Measurements from ENCODE around the gene GAS2L2. TPM values are rescaled to one million over a fixed set of nuclear protein-coding genes. Genes with fewer than 3 reads are reported as not detected.

GAS2L2 gene
- total RNA-seq, 1 experiment from 2014 or later: 0.23 TPM

DNA sequence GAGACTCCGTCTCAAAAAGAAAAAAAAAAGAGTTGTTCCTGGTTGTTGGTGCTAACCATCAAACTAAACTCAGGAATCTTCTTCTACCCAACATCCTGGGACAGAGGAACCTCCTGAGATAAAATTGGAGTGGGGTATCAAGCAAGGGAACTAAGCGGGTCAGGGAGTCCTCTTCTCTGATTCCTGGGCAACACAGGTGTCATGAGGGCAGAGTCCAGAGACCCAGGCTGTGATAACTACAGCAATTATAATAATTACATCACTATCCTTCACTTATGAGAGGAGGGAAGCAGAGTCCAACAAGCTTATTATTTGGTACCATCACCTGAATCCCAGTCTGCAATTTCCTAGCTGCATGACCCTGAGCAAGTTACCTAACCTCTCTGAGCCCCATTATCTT, 15.8 kb upstream of the GAS2L2 start:
- ChIA-PET CTCF (interaction anchor here (1.0 to 30.0 kb wide), 4 partner anchors 17 to 70 kb away, joined by 3 to 684 read pairs (median 78); partner anchors contain the start of genes MMP28 and TAF15), POLR2A (interaction anchor here (26.1 to 27.6 kb wide), 2 partner anchors 21 to 40 kb away, joined by 489 to 736 read pairs; partner anchors contain the start of genes MMP28 and TAF15)
- Mint-ChIP-seq H3K4me1 (ENCODE audit: insufficient read depth, unreplicated experiment) (peaks cover 13% of the 10 kb centered on the region), H3K4me3 (ENCODE audit: unreplicated experiment) (no peak overlapping the region), H3K36me3 (ENCODE audit: insufficient read depth, unreplicated experiment) (peaks cover 20% of the 10 kb centered on the region), H3K27me3 (ENCODE audit: insufficient read depth, unreplicated experiment) (no peaks in the 10 kb centered on the region), H3K9me3 (ENCODE audit: unreplicated experiment) (no peaks in the 10 kb centered on the region), H3K27ac (ENCODE audit: low read depth, unreplicated experiment) (no peak overlapping the region)
- no peak for DNase-seq (ENCODE audit: unreplicated experiment)
- BruUV-seq (replicated peaks): no TSS peak
- TF ChIP-seq, protein P1, sequence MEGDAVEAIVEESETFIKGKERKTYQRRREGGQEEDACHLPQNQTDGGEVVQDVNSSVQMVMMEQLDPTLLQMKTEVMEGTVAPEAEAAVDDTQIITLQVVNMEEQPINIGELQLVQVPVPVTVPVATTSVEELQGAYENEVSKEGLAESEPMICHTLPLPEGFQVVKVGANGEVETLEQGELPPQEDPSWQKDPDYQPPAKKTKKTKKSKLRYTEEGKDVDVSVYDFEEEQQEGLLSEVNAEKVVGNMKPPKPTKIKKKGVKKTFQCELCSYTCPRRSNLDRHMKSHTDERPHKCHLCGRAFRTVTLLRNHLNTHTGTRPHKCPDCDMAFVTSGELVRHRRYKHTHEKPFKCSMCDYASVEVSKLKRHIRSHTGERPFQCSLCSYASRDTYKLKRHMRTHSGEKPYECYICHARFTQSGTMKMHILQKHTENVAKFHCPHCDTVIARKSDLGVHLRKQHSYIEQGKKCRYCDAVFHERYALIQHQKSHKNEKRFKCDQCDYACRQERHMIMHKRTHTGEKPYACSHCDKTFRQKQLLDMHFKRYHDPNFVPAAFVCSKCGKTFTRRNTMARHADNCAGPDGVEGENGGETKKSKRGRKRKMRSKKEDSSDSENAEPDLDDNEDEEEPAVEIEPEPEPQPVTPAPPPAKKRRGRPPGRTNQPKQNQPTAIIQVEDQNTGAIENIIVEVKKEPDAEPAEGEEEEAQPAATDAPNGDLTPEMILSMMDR (IDR thresholded peaks at IDR 0.05; ENCODE audit: unreplicated experiment): no peak
- intact Hi-C loops (cut with micrococcal nuclease): no loop called here

DNA sequence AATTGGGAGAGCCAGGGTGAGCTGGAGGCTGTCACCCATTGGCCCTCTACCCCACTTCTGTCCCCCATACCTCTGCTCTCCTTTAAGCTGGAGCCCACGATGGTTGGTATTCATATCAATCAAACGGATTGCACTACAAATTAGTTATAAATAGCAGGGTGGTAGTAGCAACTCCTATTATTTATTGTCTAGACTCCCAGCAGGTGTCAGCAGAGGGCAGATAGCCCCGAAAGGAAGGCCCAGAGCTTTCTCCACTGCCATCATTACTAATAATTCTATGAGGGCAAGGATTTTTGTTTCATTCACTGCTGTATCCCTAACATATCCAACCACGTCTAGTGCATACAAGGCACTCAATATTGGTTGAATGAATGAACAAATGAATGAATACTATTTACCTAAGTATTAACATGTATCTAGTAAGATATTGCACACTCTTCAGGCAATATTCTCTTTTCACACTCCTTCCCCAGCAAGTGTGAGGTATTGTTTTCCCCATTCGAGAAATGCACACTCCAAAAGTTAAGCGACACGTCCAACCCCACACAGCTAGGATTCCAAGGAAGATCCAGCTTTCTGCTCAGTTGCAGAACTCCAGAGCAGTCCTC, 14.0 kb upstream of the GAS2L2 start:
- H3K4me1 Mint-ChIP-seq (ENCODE audit: insufficient read depth, unreplicated experiment): peaks cover 13% of the 10 kb centered on the region
- H3K36me3 Mint-ChIP-seq (ENCODE audit: insufficient read depth, unreplicated experiment): peaks cover 12% of the 10 kb centered on the region
- ChIA-PET CTCF (interaction anchor here (0.7 to 30.0 kb wide), 13 partner anchors 9 to 155 kb away, joined by 3 to 684 read pairs (median 6); partner anchors contain the start of genes GAS2L2, MMP28 and TAF15), POLR2A (interaction anchor here (0.8 to 27.6 kb wide), 4 partner anchors 8 to 42 kb away, joined by 3 to 736 read pairs (median 247); partner anchors contain the start of genes MMP28 and TAF15)
- H3K4me3 Mint-ChIP-seq (ENCODE audit: unreplicated experiment): no peak overlapping the region
- BruUV-seq (replicated peaks): no TSS peak
- peak; percentile 69 for DNase-seq (ENCODE audit: unreplicated experiment)
- TF ChIP-seq, protein P1 (IDR thresholded peaks at IDR 0.05; ENCODE audit: unreplicated experiment): peak; percentile 59
- intact Hi-C loops (cut with micrococcal nuclease): loop anchor here (1.0 kb wide), 1 partner anchor 37 kb away; no protein-coding TSS in a partner anchor
- H3K9me3 Mint-ChIP-seq (ENCODE audit: unreplicated experiment): no peaks in the 10 kb centered on the region
- no peak overlapping the region for H3K27ac Mint-ChIP-seq (ENCODE audit: low read depth, unreplicated experiment)
- H3K27me3 Mint-ChIP-seq (ENCODE audit: insufficient read depth, unreplicated experiment): no peaks in the 10 kb centered on the region

DNA sequence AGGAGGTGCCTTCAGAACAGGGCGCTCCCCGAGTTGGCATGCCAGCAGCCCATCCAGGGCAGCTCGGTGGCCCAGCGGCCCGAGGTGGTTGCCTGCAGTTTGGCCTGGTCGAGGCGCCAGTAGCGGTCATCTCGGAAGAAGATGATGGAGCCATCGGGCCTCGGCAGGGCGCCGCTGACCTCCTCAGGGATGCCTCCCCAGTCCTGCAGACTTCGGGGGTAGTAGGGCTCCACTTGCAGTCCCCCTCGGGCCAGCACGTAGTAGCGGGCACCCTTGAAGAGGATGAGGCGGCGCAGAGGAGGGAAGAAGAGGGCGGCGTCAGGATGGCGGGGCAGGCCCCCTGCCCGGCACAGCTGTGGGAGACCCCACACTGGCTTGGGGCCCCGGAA, 13.4 kb upstream of the GAS2L2 start:
- H3K36me3 Mint-ChIP-seq (ENCODE audit: insufficient read depth, unreplicated experiment): peaks cover 14% of the 10 kb centered on the region
- intact Hi-C loops (cut with micrococcal nuclease): no loop called here
- no peak overlapping the region for H3K4me3 Mint-ChIP-seq (ENCODE audit: unreplicated experiment)
- CTCF ChIA-PET: interaction anchor here (0.7 to 30.0 kb wide), 12 partner anchors 9 to 154 kb away, joined by 3 to 684 read pairs (median 6); partner anchors contain the start of genes GAS2L2, MMP28 and TAF15
- TF ChIP-seq, protein P1 (IDR thresholded peaks at IDR 0.05; ENCODE audit: unreplicated experiment): no peak
- no peaks in the 10 kb centered on the region for H3K27me3 Mint-ChIP-seq (ENCODE audit: insufficient read depth, unreplicated experiment)
- no peak for DNase-seq (ENCODE audit: unreplicated experiment)
- H3K27ac Mint-ChIP-seq (ENCODE audit: low read depth, unreplicated experiment): no peak overlapping the region
- no peaks in the 10 kb centered on the region for H3K9me3 Mint-ChIP-seq (ENCODE audit: unreplicated experiment)
- BruUV-seq (replicated peaks): no TSS peak
- peaks cover 13% of the 10 kb centered on the region for H3K4me1 Mint-ChIP-seq (ENCODE audit: insufficient read depth, unreplicated experiment)
- POLR2A ChIA-PET: interaction anchor here (0.8 to 27.6 kb wide), 4 partner anchors 9 to 42 kb away, joined by 3 to 736 read pairs (median 247); partner anchors contain the start of genes MMP28 and TAF15

DNA sequence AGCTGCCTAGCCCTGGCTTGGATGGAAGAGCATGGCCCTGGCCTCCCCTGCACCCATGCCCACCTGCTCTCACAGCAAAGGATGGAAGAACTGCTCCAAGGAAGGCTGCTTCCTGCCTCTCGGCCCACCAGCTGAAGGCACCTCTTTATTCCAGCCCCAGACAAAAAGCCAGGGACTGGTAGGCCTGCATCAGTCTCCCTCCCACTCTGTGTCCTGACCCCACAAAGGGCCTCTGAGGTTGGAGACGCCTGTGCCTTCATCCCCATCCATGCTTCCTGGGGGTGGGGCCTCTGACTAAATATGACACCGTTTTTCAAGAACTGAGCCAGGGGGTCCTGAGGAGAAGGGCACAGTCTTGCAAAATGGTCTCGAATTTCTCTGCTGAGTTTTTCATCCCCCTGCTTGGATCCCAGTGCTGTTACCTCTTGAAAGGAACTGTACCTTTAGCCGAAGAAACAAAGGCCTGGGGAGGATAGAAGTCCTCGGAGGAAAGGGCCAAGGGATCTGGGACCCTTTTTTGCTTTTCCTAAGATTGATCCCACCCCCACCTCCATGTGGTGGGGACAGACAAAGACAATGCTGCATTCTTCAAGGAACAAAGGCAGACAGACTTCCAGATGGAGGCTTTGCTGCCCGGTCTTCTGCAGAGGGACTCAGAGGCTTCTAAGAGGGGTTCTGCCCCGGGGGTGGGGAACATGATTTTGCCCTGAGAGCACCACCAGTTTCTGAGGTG, 12.9 kb upstream of the GAS2L2 start:
- Mint-ChIP-seq H3K4me1 (ENCODE audit: insufficient read depth, unreplicated experiment) (peaks cover 13% of the 10 kb centered on the region), H3K27me3 (ENCODE audit: insufficient read depth, unreplicated experiment) (no peaks in the 10 kb centered on the region), H3K4me3 (ENCODE audit: unreplicated experiment) (no peak overlapping the region), H3K9me3 (ENCODE audit: unreplicated experiment) (no peaks in the 10 kb centered on the region), H3K36me3 (ENCODE audit: insufficient read depth, unreplicated experiment) (peaks cover 14% of the 10 kb centered on the region), H3K27ac (ENCODE audit: low read depth, unreplicated experiment) (no peak overlapping the region)
- intact Hi-C loops (cut with micrococcal nuclease): no loop called here
- ChIA-PET POLR2A (interaction anchor here (0.6 to 27.6 kb wide), 5 partner anchors 9 to 43 kb away, joined by 3 to 736 read pairs (median 5); partner anchors contain the start of genes MMP28 and TAF15), CTCF (interaction anchor here (0.6 to 30.0 kb wide), 11 partner anchors 11 to 740 kb away, joined by 3 to 684 read pairs (median 5); partner anchors contain the start of genes MMP28 and TAF15)
- DNase-seq (ENCODE audit: unreplicated experiment): no peak
- BruUV-seq (replicated peaks): no TSS peak
- TF ChIP-seq, protein P1 (IDR thresholded peaks at IDR 0.05; ENCODE audit: unreplicated experiment): no peak
